HEK293 (cell line): ENCODE results near the gene ALKAL2.

ENCODE experiments used
- CTCF ChIP-seq: fragments of 450-650 bp; formaldehyde crosslinking; IDR thresholded peaks from 2 replicates; pipeline ENCODE4 v1.5.1; 2016; ENCODE audit warnings: missing biosample characterization, missing genetic modification characterization
- FEZF1 ChIP-seq: fragments of 450-650 bp; formaldehyde crosslinking; IDR thresholded peaks from 2 replicates; pipeline ENCODE4 v1.5.1; 2016; ENCODE audit warnings: missing biosample characterization, missing genetic modification characterization
- MZF1 ChIP-seq: fragments of 450-650 bp; formaldehyde crosslinking; IDR thresholded peaks from 2 replicates; pipeline ENCODE4 v1.5.1; 2017; ENCODE audit warnings: missing biosample characterization, missing genetic modification characterization, borderline replicate concordance
- PATZ1 ChIP-seq: fragments of 450-650 bp; formaldehyde crosslinking; IDR thresholded peaks from 2 replicates; pipeline ENCODE4 v1.5.1; 2016; ENCODE audit warnings: missing biosample characterization, missing genetic modification characterization
- TCF7L2 ChIP-seq: IDR thresholded peaks from 2 replicates; pipeline ENCODE4 v1.6.1; 2011; ENCODE audit warnings: low read depth, mild to moderate bottlenecking, inconsistent platforms, low read length, moderate library complexity, borderline replicate concordance
- ZNF138 ChIP-seq: fragments of 450-650 bp; formaldehyde crosslinking; IDR thresholded peaks from 2 replicates; pipeline ENCODE4 v1.5.1; 2016; ENCODE audit warnings: missing biosample characterization, missing genetic modification characterization, borderline replicate concordance
- ZNF202 ChIP-seq: fragments of 450-650 bp; formaldehyde crosslinking; IDR thresholded peaks from 2 replicates; pipeline ENCODE4 v1.5.1; 2016; ENCODE audit warnings: missing biosample characterization, missing genetic modification characterization, borderline replicate concordance
- ZNF23 ChIP-seq: fragments of 450-650 bp; formaldehyde crosslinking; IDR thresholded peaks from 2 replicates; pipeline ENCODE4 v1.5.1; 2016; ENCODE audit warnings: missing biosample characterization, missing genetic modification characterization, borderline replicate concordance
- ZNF274 ChIP-seq, 2 experiments: fragments of 200-500 bp in 1 of 2; fragments of 450-650 bp in 1 of 2; sonication (Bioruptor generic) in 1 of 2; formaldehyde crosslinking in 1 of 2; IDR thresholded peaks; 2 replicates each; pipeline versions ENCODE4 v1.5.1 to v1.6.1; 2014 to 2016; ENCODE audit warnings: borderline replicate concordance in 1 of 2, inconsistent platforms in 1 of 2, low read length in 1 of 2, missing biosample characterization in 1 of 2, missing genetic modification characterization in 1 of 2
- ZNF423 ChIP-seq: fragments of 450-650 bp; formaldehyde crosslinking; IDR thresholded peaks from 2 replicates; pipeline ENCODE4 v1.5.1; 2016; ENCODE audit warnings: missing biosample characterization, missing genetic modification characterization
- ZNF624 ChIP-seq: fragments of 450-650 bp; formaldehyde crosslinking; IDR thresholded peaks from 2 replicates; pipeline ENCODE4 v1.5.1; 2017; ENCODE audit warnings: missing biosample characterization, missing genetic modification characterization
- ZNF645 ChIP-seq: fragments of 450-650 bp; formaldehyde crosslinking; IDR thresholded peaks from 2 replicates; pipeline ENCODE4; 2016; ENCODE audit warnings: missing biosample characterization, missing genetic modification characterization

- TF ChIP-seq CTCF (tag by site-specific recombination) = no peak
- TF ChIP-seq ZNF645 (tag by site-specific recombination) = no peak
- no peak for TF ChIP-seq TCF7L2
- TF ChIP-seq MZF1 (tag by site-specific recombination) = no peak
- no peak for TF ChIP-seq ZNF423 (tag by site-specific recombination)
- no peak for TF ChIP-seq FEZF1 (tag by site-specific recombination)
- TF ChIP-seq ZNF274 (IDR thresholded peaks at IDR 0.05; ENCODE audit: low read length) = no peak
- no peak for TF ChIP-seq ZNF274 (tag by site-specific recombination; IDR thresholded peaks at IDR 0.05; ENCODE audit: borderline replicate concordance)
- no peak for TF ChIP-seq ZNF138
- TF ChIP-seq ZNF624 (tag by site-specific recombination) = no peak
- TF ChIP-seq PATZ1 (tag by site-specific recombination) = no peak
- TF ChIP-seq ZNF23 (tag by site-specific recombination) = no peak
- no peak for TF ChIP-seq ZNF202 (tag by site-specific recombination)
These were observed 30.0 kb downstream of the ALKAL2 start for GRCh38 chr2:257842-258241.
